ENCODE data around the gene MILR1. TPM values are rescaled to one million over a fixed set of nuclear protein-coding genes. Genes with fewer than 3 reads are reported as not detected.

The MILR1 gene
- total RNA-seq, 6 experiments from 2014 or later: 0.57 to 3.0 (median 1.9) TPM

GRCh38 chr17:64472564-64472963, 23.6 kb downstream of the MILR1 start:
- DNase-seq (no peak), ATAC-seq (no peak)
- H3K4me3 ChIP-seq: no peak overlapping the region
- no peaks in the 10 kb centered on the region for H3K4me1 ChIP-seq
- TF ChIP-seq POLR2A (IDR thresholded peaks at IDR 0.05) (no peak), CTCF (IDR thresholded peaks at IDR 0.05) (no peak)
- no peaks in the 10 kb centered on the region for H3K36me3 ChIP-seq
- intact Hi-C loops (cut with DNase I): no loop called here
- no peak overlapping the region for H3K27ac ChIP-seq
- WGBS (ENCODE audit: insufficient coverage, low coverage, low lambda C conversion rate, missing lambda C conversion rate): 88% methylated on average over 2 of the region's 2 CpGs
- no peaks in the 10 kb centered on the region for H3K27me3 ChIP-seq
- no peaks in the 10 kb centered on the region for H3K9me3 ChIP-seq

GRCh38 chr17:64477849-64478248, 28.9 kb downstream of the MILR1 start:
- Histone ChIP-seq H3K36me3 (peaks cover 0 to 12% (median 2%) of the 10 kb centered on the region in 4 donors), H3K27ac (no peak overlapping the region), H3K4me1 (no peaks in the 10 kb centered on the region), H3K4me3 (no peak overlapping the region), H3K27me3 (no peaks in the 10 kb centered on the region), H3K9me3 (no peaks in the 10 kb centered on the region)
- intact Hi-C loops (cut with DNase I): no loop called here
- TF ChIP-seq CTCF (IDR thresholded peaks at IDR 0.05) (no peak), POLR2A (IDR thresholded peaks at IDR 0.05) (no peak)
- WGBS (ENCODE audit: insufficient coverage, low coverage, low lambda C conversion rate, missing lambda C conversion rate): 21% methylated on average over 1 of the region's 1 CpG
- ATAC-seq: no peak
- no peak for DNase-seq

GRCh38 chr17:64480951-64481350, 32.0 kb downstream of the MILR1 start:
- 100% methylated on average over 1 of the region's 1 CpG for WGBS (ENCODE audit: insufficient coverage, low coverage, low lambda C conversion rate, missing lambda C conversion rate)
- intact Hi-C loops (cut with DNase I): no loop called here
- H3K27ac ChIP-seq: no peak overlapping the region
- ATAC-seq (no peak), DNase-seq (no peak)
- no peaks in the 10 kb centered on the region for H3K4me1 ChIP-seq
- H3K27me3 ChIP-seq: no peaks in the 10 kb centered on the region
- TF ChIP-seq POLR2A (IDR thresholded peaks at IDR 0.05) (no peak), CTCF (IDR thresholded peaks at IDR 0.05) (no peak)
- H3K4me3 ChIP-seq: no peak overlapping the region
- no peaks in the 10 kb centered on the region for H3K9me3 ChIP-seq
- peaks cover 0 to 22% (median 4%) of the 10 kb centered on the region in 4 donors for H3K36me3 ChIP-seq

GRCh38 chr17:64484380-64484779, 35.5 kb downstream of the MILR1 start:
- DNase-seq: no peak
- Histone ChIP-seq H3K4me1 (no peaks in the 10 kb centered on the region), H3K9me3 (no peaks in the 10 kb centered on the region), H3K36me3 (peaks cover 0 to 27% (median 4%) of the 10 kb centered on the region in 4 donors), H3K27ac (no peak overlapping the region), H3K4me3 (no peak overlapping the region), H3K27me3 (no peaks in the 10 kb centered on the region)
- intact Hi-C loops (cut with DNase I): no loop called here
- no peak for TF ChIP-seq CTCF (IDR thresholded peaks at IDR 0.05)
- no peak for TF ChIP-seq POLR2A (IDR thresholded peaks at IDR 0.05)
- no peak for ATAC-seq
- WGBS (ENCODE audit: insufficient coverage, low coverage, low lambda C conversion rate, missing lambda C conversion rate): 83% methylated on average over 3 of the region's 3 CpGs

GRCh38 chr17:64488301-64488700, 39.4 kb downstream of the MILR1 start:
- DNase-seq (no peak), ATAC-seq (no peak)
- Histone ChIP-seq H3K4me3 (no peak overlapping the region), H3K36me3 (peaks cover 0 to 36% (median 7%) of the 10 kb centered on the region in 4 donors), H3K4me1 (no peaks in the 10 kb centered on the region), H3K27ac (no peak overlapping the region), H3K27me3 (no peaks in the 10 kb centered on the region), H3K9me3 (no peaks in the 10 kb centered on the region)
- intact Hi-C loops (cut with DNase I): no loop called here
- TF ChIP-seq CTCF (IDR thresholded peaks at IDR 0.05) (no peak), POLR2A (IDR thresholded peaks at IDR 0.05) (no peak)
- WGBS (ENCODE audit: insufficient coverage, low coverage, low lambda C conversion rate, missing lambda C conversion rate): 100% methylated on average over 2 of the region's 2 CpGs

Data from right lobe of liver (tissue), 6 donors.